Calu3 (cell line): ENCODE measurements around the gene GNAI2. TPM values are rescaled to one million over a fixed set of nuclear protein-coding genes. Genes with fewer than 3 reads are reported as not detected.

Experiments used
- BruUV-seq: library from RNA; stranded (reverse); fragments of 400-500 nt; replicated peaks from 2 replicates; lab custom pipeline; 2021; lab: Mats Ljungman, UMichigan
- CTCF ChIA-PET: fragments of 300-600 bp; sonication (Branson Sonifier 250); formaldehyde crosslinking; loops from one replicate; lab custom pipeline; 2022; ENCODE audit warnings: antibody characterized with exemption; lab: Charles Lee
- DNase-seq: peaks from one replicate; pipeline ENCODE4 v3.0.0; 2022
- H3K27ac Mint-ChIP-seq: one replicate; pipeline ENCODE4 v1.8.0; 2022; ENCODE audit warnings: mixed read lengths; ENCODE audit not compliant: unreplicated experiment
- H3K27me3 Mint-ChIP-seq: one replicate; pipeline ENCODE4 v1.8.0; 2022; ENCODE audit warnings: mixed read lengths; ENCODE audit not compliant: unreplicated experiment
- H3K36me3 Mint-ChIP-seq: one replicate; pipeline ENCODE4 v1.8.0; 2022; ENCODE audit warnings: mild to moderate bottlenecking, moderate library complexity, mixed read lengths; ENCODE audit not compliant: insufficient read depth, unreplicated experiment
- H3K4me1 Mint-ChIP-seq: one replicate; pipeline ENCODE4 v1.8.0; 2022; ENCODE audit warnings: mild to moderate bottlenecking, low read depth, mixed read lengths; ENCODE audit not compliant: unreplicated experiment
- H3K4me3 Mint-ChIP-seq: one replicate; pipeline ENCODE4 v1.8.0; 2022; ENCODE audit warnings: mild to moderate bottlenecking, low read depth, moderate library complexity, mixed read lengths; ENCODE audit not compliant: unreplicated experiment
- H3K9me3 Mint-ChIP-seq: one replicate; pipeline ENCODE4 v1.8.0; 2022; ENCODE audit warnings: low read depth, mixed read lengths; ENCODE audit not compliant: unreplicated experiment
- CTCF ChIP-seq: fragments of 200-600 bp; IDR thresholded peaks from one replicate; pipeline ENCODE4 v1.8.0; 2022; ENCODE audit warnings: antibody characterized with exemption; ENCODE audit not compliant: unreplicated experiment
- intact Hi-C: fragments of 100-400 bp; cut with micrococcal nuclease; formaldehyde crosslinking; loops from one replicate; pipeline ENCODE4 v1.10.0; 2022; ENCODE audit not compliant: unreplicated experiment
- total RNA-seq: library from RNA; stranded (reverse); gene quantifications from 2 replicates; pipeline ENCODE4 v1.2.3, GENCODE V29; 2022

Gene GNAI2
- total RNA-seq, 1 experiment from 2014 or later = 102 TPM

GRCh38 chr3:50214824-50215223 is 21.2 kb upstream of the GNAI2 start:
- Mint-ChIP-seq H3K4me3 (no peak overlapping the region), H3K27ac (no peak overlapping the region), H3K9me3 (no peaks in the 10 kb centered on the region), H3K4me1 (no peaks in the 10 kb centered on the region), H3K36me3 (no peaks in the 10 kb centered on the region), H3K27me3 (peaks cover 32% of the 10 kb centered on the region)
- TF ChIP-seq CTCF = no peak
- no peak for DNase-seq
- CTCF ChIA-PET = interaction anchor here (1.2 kb wide), 1 partner anchor 29 kb away, joined by 6 read pairs; no protein-coding TSS in a partner anchor
- intact Hi-C loops = no loop called here
- no TSS peak for BruUV-seq

GRCh38 chr3:50215529-50215928 is 20.5 kb upstream of the GNAI2 start:
- CTCF ChIA-PET = interaction anchor here (1.2 kb wide), 2 partner anchors 13 to 28 kb away, joined by 3 to 6 read pairs; no protein-coding TSS in a partner anchor

GRCh38 chr3:50217681-50218080 is 18.3 kb upstream of the GNAI2 start:
- Mint-ChIP-seq H3K27me3 (peaks cover 39% of the 10 kb centered on the region), H3K36me3 (no peaks in the 10 kb centered on the region), H3K27ac (no peak overlapping the region), H3K9me3 (no peaks in the 10 kb centered on the region), H3K4me3 (no peak overlapping the region), H3K4me1 (no peaks in the 10 kb centered on the region)
- intact Hi-C loops = no loop called here
- BruUV-seq = no TSS peak
- no peak for DNase-seq
- no peak for TF ChIP-seq CTCF
- CTCF ChIA-PET = interaction anchor here (0.6 to 1.4 kb wide), 3 partner anchors 8 to 80 kb away, joined by 3 to 5 read pairs (median 4); no protein-coding TSS in a partner anchor

More at GRCh38 chr3:50215529-50215928, 20.5 kb upstream of the GNAI2 start:
- no TSS peak for BruUV-seq
- Mint-ChIP-seq H3K36me3 (no peaks in the 10 kb centered on the region), H3K9me3 (no peaks in the 10 kb centered on the region), H3K27me3 (peaks cover 39% of the 10 kb centered on the region), H3K27ac (no peak overlapping the region), H3K4me1 (no peaks in the 10 kb centered on the region), H3K4me3 (no peak overlapping the region)
- intact Hi-C loops = no loop called here
- TF ChIP-seq CTCF = no peak
- DNase-seq = no peak

- Mint-ChIP-seq H3K36me3 (no peaks in the 10 kb centered on the region), H3K9me3 (no peaks in the 10 kb centered on the region), H3K27ac (no peak overlapping the region), H3K4me3 (no peak overlapping the region), H3K4me1 (no peaks in the 10 kb centered on the region), H3K27me3 (peaks cover 40% of the 10 kb centered on the region)
- CTCF ChIA-PET = no interaction called here
- TF ChIP-seq CTCF = no peak
- intact Hi-C loops = no loop called here
- BruUV-seq = no TSS peak
- DNase-seq = no peak
Observed at GRCh38 chr3:50218448-50218847, 17.6 kb upstream of the GNAI2 start.
